Adrenal gland (tissue), 5 donors: ENCODE data around the gene TNIK.

Source experiments
- CTCF ChIP-seq, 6 experiments: fragments of 450-650 bp in 4 of 6; fragments of 200-600 bp in 2 of 6; sonication (generic) in 1 of 6; IDR thresholded peaks; 1 replicate in 5 of 6; 2 replicates in 1 of 6; pipeline versions ENCODE4 v1.5.1 to v1.8.0; 2016 to 2021; ENCODE audit warnings: antibody characterized with exemption in 6 of 6, mild to moderate bottlenecking in 2 of 6, moderate library complexity in 1 of 6
- POLR2A ChIP-seq, 2 donors: fragments of 450-650 bp; IDR thresholded peaks; one replicate each; pipeline ENCODE4 v1.6.1; 2017; ENCODE audit warnings: antibody characterized with exemption in 2 of 2, mild to moderate bottlenecking in 2 of 2, moderate library complexity in 1 of 2
- donor health status: DM: no; HTN: no; CAD: no.

- TF ChIP-seq CTCF (IDR thresholded peaks at IDR 0.05), result no peak
- TF ChIP-seq POLR2A (IDR thresholded peaks at IDR 0.05), result no peak
Observed at GRCh38 chr3:171454041-171454440, 6.2 kb downstream of the TNIK start.
